ENCODE data around the gene ZNF710.

The ZNF710 gene

DNA sequence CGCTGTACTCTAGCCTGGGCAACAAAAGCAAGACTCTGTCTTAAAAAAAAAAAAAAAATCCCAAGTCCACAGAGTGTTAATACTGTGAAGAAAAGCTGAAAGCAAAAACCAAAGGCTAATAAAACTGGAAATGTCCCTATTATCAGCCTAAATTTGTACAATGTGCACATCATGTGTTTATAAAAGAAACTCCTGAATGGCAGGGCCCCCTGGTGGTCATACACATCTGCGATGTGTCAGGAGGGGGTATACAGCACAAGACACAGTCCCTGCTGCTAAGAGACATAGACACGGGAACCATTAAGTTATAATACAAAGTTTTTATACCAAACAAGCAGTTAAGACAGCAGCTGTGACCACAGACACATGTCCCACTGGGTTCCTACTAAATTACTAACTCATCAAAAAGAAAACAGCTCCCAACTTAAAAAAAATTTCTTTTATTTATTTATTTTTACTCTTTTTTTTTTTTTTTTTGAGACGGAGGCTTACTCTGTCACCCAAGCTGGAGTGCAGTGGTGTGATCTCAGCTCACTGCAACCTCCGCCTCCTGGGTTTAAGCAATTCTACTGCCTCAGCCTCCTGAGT lies 70.2 kb downstream of the ZNF710 start:
- peak; percentile 59 for DNase-seq
- Mint-ChIP-seq H3K4me1 (peaks cover 4 to 10% of the 10 kb centered on the region in 2 donors), H3K27ac (peak overlapping the region; percentile 42), H3K36me3 (peaks cover 28 to 37% of the 10 kb centered on the region in 2 donors), H3K27me3 (no peaks in the 10 kb centered on the region), H3K9me3 (no peaks in the 10 kb centered on the region), H3K4me3 (no peak overlapping the region)
- peak; percentile 98 to 99 for ATAC-seq (replicated peaks)

DNA sequence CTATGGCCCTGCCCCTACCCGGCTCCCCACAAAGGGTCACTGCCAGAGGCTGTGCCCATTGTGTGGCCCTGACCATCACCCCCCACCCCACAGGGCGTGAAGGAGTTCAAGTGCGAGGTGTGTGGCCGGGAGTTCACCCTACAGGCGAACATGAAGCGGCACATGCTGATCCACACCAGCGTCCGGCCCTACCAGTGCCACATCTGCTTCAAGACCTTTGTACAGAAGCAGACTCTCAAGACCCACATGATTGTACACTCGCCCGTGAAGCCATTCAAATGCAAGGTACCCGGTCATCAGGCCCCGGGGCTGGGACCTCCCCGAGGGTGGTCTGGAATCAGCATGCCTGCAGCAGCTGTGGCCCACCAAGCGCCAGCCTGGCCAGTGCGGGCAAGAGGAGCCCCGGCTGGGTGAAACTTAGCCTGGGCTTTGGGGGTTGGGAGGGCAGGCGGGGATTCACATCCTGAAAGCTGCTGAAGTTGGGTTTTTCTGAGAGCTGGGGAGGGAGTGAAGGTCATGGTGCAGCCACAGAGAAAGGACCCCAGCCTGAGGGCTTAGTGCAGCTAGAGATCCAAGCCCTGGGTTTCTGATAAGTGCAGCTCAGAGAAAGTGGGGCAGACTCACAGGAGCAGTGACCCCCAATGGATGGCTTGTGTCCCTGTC lies 72.0 kb downstream of the ZNF710 start:
- Mint-ChIP-seq H3K4me1 (peaks cover 2 to 10% of the 10 kb centered on the region in 2 donors), H3K27ac (peak overlapping the region; percentile 34), H3K4me3 (no peak overlapping the region), H3K27me3 (no peaks in the 10 kb centered on the region), H3K36me3 (peaks cover 36 to 39% of the 10 kb centered on the region in 2 donors), H3K9me3 (no peaks in the 10 kb centered on the region)
- ATAC-seq (replicated peaks) (no peak), DNase-seq (no peak)

GRCh38 chr15:90074023-90074422 lies 72.9 kb downstream of the ZNF710 start:
- H3K27ac Mint-ChIP-seq, result no peak overlapping the region
- H3K4me1 Mint-ChIP-seq, result peaks cover 2 to 10% of the 10 kb centered on the region in 2 donors
- H3K36me3 Mint-ChIP-seq, result peaks cover 36 to 37% of the 10 kb centered on the region in 2 donors
- DNase-seq (no peak), ATAC-seq (replicated peaks) (no peak)
- H3K27me3 Mint-ChIP-seq, result no peaks in the 10 kb centered on the region
- no peaks in the 10 kb centered on the region for H3K9me3 Mint-ChIP-seq
- no peak overlapping the region for H3K4me3 Mint-ChIP-seq

- DNase-seq, result no peak
- Mint-ChIP-seq H3K27me3 (no peaks in the 10 kb centered on the region), H3K27ac (peak overlapping the region; percentile 31), H3K4me3 (no peak overlapping the region), H3K9me3 (no peaks in the 10 kb centered on the region), H3K4me1 (peaks cover 2 to 10% of the 10 kb centered on the region in 2 donors), H3K36me3 (peaks cover 29 to 34% of the 10 kb centered on the region in 2 donors)
- no peak for ATAC-seq (replicated peaks)
Measured at GRCh38 chr15:90074916-90075315, 73.8 kb downstream of the ZNF710 start.

- Mint-ChIP-seq H3K4me3 (no peak overlapping the region), H3K4me1 (peaks cover under 1 to 7% of the 10 kb centered on the region in 2 donors), H3K27ac (peak overlapping the region; percentile 31), H3K27me3 (no peaks in the 10 kb centered on the region), H3K9me3 (no peaks in the 10 kb centered on the region), H3K36me3 (peaks cover 31 to 38% of the 10 kb centered on the region in 2 donors)
- no peak for ATAC-seq (replicated peaks)
- no peak for DNase-seq
Measured at GRCh38 chr15:90075420-90076289, 74.5 kb downstream of the ZNF710 start.

GRCh38 chr15:90076716-90077115 lies 75.6 kb downstream of the ZNF710 start:
- Mint-ChIP-seq H3K27me3 (no peaks in the 10 kb centered on the region), H3K27ac (no peak overlapping the region), H3K9me3 (no peaks in the 10 kb centered on the region), H3K4me1 (no peaks in the 10 kb centered on the region), H3K36me3 (peaks cover 34 to 47% of the 10 kb centered on the region in 2 donors), H3K4me3 (no peak overlapping the region)
- no peak for DNase-seq
- ATAC-seq (replicated peaks), result no peak

DNA sequence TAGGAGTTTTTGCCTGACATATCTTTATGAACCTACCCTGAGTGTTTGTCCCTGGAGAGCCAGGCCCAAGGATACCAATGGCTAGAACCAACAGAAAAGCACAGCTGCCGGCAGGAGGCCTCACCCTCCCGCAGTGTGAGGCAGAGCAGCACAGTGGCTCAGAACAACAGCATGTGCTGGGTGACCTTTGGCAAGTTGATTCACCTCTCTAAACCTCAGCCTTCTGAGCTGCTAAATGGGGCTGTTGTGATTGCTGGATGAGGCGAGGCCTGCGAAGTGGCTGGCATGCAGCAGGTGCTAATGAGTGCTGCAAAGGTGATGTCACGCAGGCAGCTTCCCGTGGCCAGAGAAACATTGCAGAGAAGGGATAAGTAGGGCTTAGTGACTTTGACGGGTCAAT lies 77.8 kb downstream of the ZNF710 start:
- ATAC-seq (replicated peaks), result no peak
- Mint-ChIP-seq H3K27me3 (no peaks in the 10 kb centered on the region), H3K27ac (peak overlapping the region; percentile 27), H3K36me3 (peaks cover 29 to 49% of the 10 kb centered on the region in 2 donors), H3K4me1 (peaks cover 2 to 5% of the 10 kb centered on the region in 2 donors), H3K9me3 (no peaks in the 10 kb centered on the region), H3K4me3 (no peak overlapping the region)
- no peak for DNase-seq

- no peaks in the 10 kb centered on the region for H3K9me3 Mint-ChIP-seq
- H3K27me3 Mint-ChIP-seq, result no peaks in the 10 kb centered on the region
- H3K36me3 Mint-ChIP-seq, result peaks cover 30 to 45% of the 10 kb centered on the region in 2 donors
- no peak overlapping the region for H3K4me3 Mint-ChIP-seq
- H3K4me1 Mint-ChIP-seq, result peaks cover 4 to 9% of the 10 kb centered on the region in 2 donors
- no peak for DNase-seq
- peak overlapping the region; percentile 44 for H3K27ac Mint-ChIP-seq
- ATAC-seq (replicated peaks), result peak in 1 of 2 donors; percentile 7
Measured at GRCh38 chr15:90079619-90080457, 78.7 kb downstream of the ZNF710 start.

- peak overlapping the region; percentile 44 for H3K27ac Mint-ChIP-seq
- no peak for ATAC-seq (replicated peaks)
- peaks cover 30 to 44% of the 10 kb centered on the region in 2 donors for H3K36me3 Mint-ChIP-seq
- H3K27me3 Mint-ChIP-seq, result no peaks in the 10 kb centered on the region
- DNase-seq, result no peak
- H3K4me3 Mint-ChIP-seq, result no peak overlapping the region
- no peaks in the 10 kb centered on the region for H3K9me3 Mint-ChIP-seq
- H3K4me1 Mint-ChIP-seq, result peaks cover 4 to 9% of the 10 kb centered on the region in 2 donors
Measured at GRCh38 chr15:90080458-90080755, 79.3 kb downstream of the ZNF710 start.

GRCh38 chr15:90080818-90081393 lies 79.8 kb downstream of the ZNF710 start:
- DNase-seq, result no peak
- Mint-ChIP-seq H3K27me3 (no peaks in the 10 kb centered on the region), H3K36me3 (peaks cover 27 to 48% of the 10 kb centered on the region in 2 donors), H3K9me3 (no peaks in the 10 kb centered on the region), H3K27ac (peak overlapping the region; percentile 76), H3K4me1 (peaks cover 4 to 9% of the 10 kb centered on the region in 2 donors), H3K4me3 (no peak overlapping the region)
- ATAC-seq (replicated peaks), result no peak

DNA sequence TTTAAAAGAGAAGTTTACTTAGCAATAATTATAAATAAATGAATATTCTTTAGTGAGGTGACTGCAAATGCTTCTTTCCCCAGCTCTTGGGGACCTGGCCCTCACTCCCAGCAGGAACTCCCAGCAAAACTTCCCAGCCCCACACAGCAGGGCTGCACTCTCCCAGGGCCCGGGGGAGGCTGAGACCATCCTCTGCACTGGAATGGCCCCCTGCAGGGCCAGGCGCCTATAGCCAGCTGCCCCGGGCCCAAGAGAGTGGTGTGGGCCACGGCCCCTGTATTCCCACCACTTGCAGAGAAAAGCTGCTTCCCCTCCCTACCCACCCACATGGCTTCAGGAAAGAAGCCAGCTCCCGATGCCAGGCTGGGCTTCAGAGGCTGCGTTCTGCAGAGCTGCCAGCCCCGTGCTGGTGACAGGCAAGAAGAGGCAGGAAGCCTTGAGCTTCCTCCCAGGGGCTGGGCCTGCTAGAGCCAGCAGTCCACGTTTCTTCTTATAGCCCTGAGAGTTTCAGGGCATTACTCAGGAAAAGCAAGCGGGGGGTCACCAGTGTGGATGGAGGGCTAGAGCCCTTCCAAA lies 81.1 kb downstream of the ZNF710 start:
- H3K27ac Mint-ChIP-seq, result peak overlapping the region; percentile 47
- no peak overlapping the region for H3K4me3 Mint-ChIP-seq
- DNase-seq (no peak), ATAC-seq (replicated peaks) (no peak)
- peaks cover 4 to 9% of the 10 kb centered on the region in 2 donors for H3K4me1 Mint-ChIP-seq
- peaks cover 28 to 54% of the 10 kb centered on the region in 2 donors for H3K36me3 Mint-ChIP-seq
- no peaks in the 10 kb centered on the region for H3K27me3 Mint-ChIP-seq
- no peaks in the 10 kb centered on the region for H3K9me3 Mint-ChIP-seq

- no peak overlapping the region for H3K4me3 Mint-ChIP-seq
- H3K27ac Mint-ChIP-seq, result peak overlapping the region; percentile 73
- H3K36me3 Mint-ChIP-seq, result peaks cover 33 to 62% of the 10 kb centered on the region in 2 donors
- no peaks in the 10 kb centered on the region for H3K9me3 Mint-ChIP-seq
- DNase-seq, result no peak
- no peak for ATAC-seq (replicated peaks)
- no peaks in the 10 kb centered on the region for H3K27me3 Mint-ChIP-seq
- H3K4me1 Mint-ChIP-seq, result peaks cover 4 to 9% of the 10 kb centered on the region in 2 donors
Measured at GRCh38 chr15:90083419-90083818, 82.3 kb downstream of the ZNF710 start.

DNA sequence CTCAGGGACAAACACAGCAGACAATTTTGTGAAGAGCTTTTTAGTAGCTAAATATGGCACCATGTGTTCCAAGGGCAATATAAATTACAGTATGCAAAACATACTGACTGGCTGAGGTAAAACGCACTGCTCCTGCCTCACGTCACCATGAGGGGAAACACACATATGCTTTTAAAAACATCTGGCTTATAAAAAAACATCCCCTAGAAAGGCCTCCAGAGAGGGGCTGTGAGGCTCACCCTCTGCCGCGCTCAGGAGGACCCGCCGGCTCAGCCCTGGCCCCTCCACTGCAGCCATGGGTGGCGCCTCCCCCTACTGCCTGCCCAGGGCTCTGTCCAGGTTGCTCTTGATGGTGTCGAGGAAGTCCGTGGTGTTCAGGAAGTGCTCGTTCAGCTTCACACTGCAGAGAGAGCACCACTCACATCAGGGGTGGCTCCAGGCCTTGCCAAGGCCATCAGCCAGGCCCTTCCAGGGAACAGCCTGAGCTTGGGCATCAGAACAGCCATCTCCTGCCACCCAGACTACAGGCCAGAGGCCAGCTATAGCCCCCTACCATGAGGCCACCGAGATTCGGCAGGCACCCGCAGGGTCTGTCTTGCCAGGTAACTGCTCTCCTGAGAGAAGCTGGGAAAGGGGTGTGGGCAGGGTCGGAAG lies 83.0 kb downstream of the ZNF710 start:
- ATAC-seq (replicated peaks) (no peak), DNase-seq (no peak)
- H3K9me3 Mint-ChIP-seq, result no peaks in the 10 kb centered on the region
- no peaks in the 10 kb centered on the region for H3K27me3 Mint-ChIP-seq
- H3K27ac Mint-ChIP-seq, result peak overlapping the region; percentile 73
- H3K4me3 Mint-ChIP-seq, result peak overlapping the region in 1 of 2 donors; percentile 29
- H3K36me3 Mint-ChIP-seq, result peaks cover 33 to 62% of the 10 kb centered on the region in 2 donors
- H3K4me1 Mint-ChIP-seq, result peaks cover 4 to 9% of the 10 kb centered on the region in 2 donors
